ENCODE data around the gene MYRIP.
"Not testable (repeated sequence)": the region's sequence is repeated elsewhere in the genome, so short reads cannot be mapped to it uniquely, and the experiment has no call there.

Gene MYRIP

GRCh38 chr3:40021338-40021737 is 211.9 kb downstream of the MYRIP start:
- DNase-seq (ENCODE audit: insufficient read length, low spot score): no peak
- no peak for FAIRE-seq

- FAIRE-seq (no peak), DNase-seq (ENCODE audit: insufficient read length, low spot score) (no peak)
Observed at GRCh38 chr3:40022297-40022827, 213.0 kb downstream of the MYRIP start.

- FAIRE-seq (no peak), DNase-seq (ENCODE audit: insufficient read length, low spot score) (no peak)
Observed at GRCh38 chr3:40024526-40024925, 215.1 kb downstream of the MYRIP start.

- FAIRE-seq; DNase-seq (ENCODE audit: insufficient read length, low spot score): not testable (repeated sequence)
Observed at GRCh38 chr3:40025892-40026291, 216.5 kb downstream of the MYRIP start.

GRCh38 chr3:40035177-40035576 is 225.8 kb downstream of the MYRIP start:
- FAIRE-seq: no peak

GRCh38 chr3:40037582-40037981 is 228.2 kb downstream of the MYRIP start:
- DNase-seq (ENCODE audit: insufficient read length, low spot score) (no peak), FAIRE-seq (no peak)

More at GRCh38 chr3:40035177-40035576, 225.8 kb downstream of the MYRIP start:
- DNase-seq (ENCODE audit: insufficient read length, low spot score): no peak

GRCh38 chr3:40042752-40043443 is 233.5 kb downstream of the MYRIP start:
- FAIRE-seq: no peak
- DNase-seq (ENCODE audit: insufficient read length, low spot score): no peak

GRCh38 chr3:40043444-40043755 is 234.0 kb downstream of the MYRIP start:
- DNase-seq (ENCODE audit: insufficient read length, low spot score) (no peak), FAIRE-seq (no peak)

- DNase-seq (ENCODE audit: insufficient read length, low spot score): no peak
- no peak for FAIRE-seq
Observed at GRCh38 chr3:40044487-40044886, 235.1 kb downstream of the MYRIP start.

GRCh38 chr3:40045051-40045450 is 235.6 kb downstream of the MYRIP start:
- FAIRE-seq (no peak), DNase-seq (ENCODE audit: insufficient read length, low spot score) (no peak)

GRCh38 chr3:40046149-40046548 is 236.7 kb downstream of the MYRIP start:
- FAIRE-seq (no peak), DNase-seq (ENCODE audit: insufficient read length, low spot score) (no peak)

- no peak for DNase-seq (ENCODE audit: insufficient read length, low spot score)
- no peak for FAIRE-seq
Observed at GRCh38 chr3:40047406-40047805, 238.0 kb downstream of the MYRIP start.

- FAIRE-seq: no peak
- DNase-seq (ENCODE audit: insufficient read length, low spot score): no peak
Observed at GRCh38 chr3:40053663-40054062, 244.3 kb downstream of the MYRIP start.

- FAIRE-seq (no peak), DNase-seq (ENCODE audit: insufficient read length, low spot score) (no peak)
Observed at GRCh38 chr3:40054568-40055222, 245.3 kb downstream of the MYRIP start.

- DNase-seq (ENCODE audit: insufficient read length, low spot score) (no peak), FAIRE-seq (no peak)
Observed at GRCh38 chr3:40055361-40055760, 246.0 kb downstream of the MYRIP start.

GRCh38 chr3:40055956-40056355 is 246.5 kb downstream of the MYRIP start:
- no peak for FAIRE-seq

GRCh38 chr3:40057077-40057476 is 247.7 kb downstream of the MYRIP start:
- no peak for DNase-seq (ENCODE audit: insufficient read length, low spot score)
- FAIRE-seq: no peak

More at GRCh38 chr3:40055956-40056355, 246.5 kb downstream of the MYRIP start:
- no peak for DNase-seq (ENCODE audit: insufficient read length, low spot score)

- DNase-seq (ENCODE audit: insufficient read length, low spot score) (no peak), FAIRE-seq (no peak)
Observed at GRCh38 chr3:40057786-40058185, 248.4 kb downstream of the MYRIP start.

GRCh38 chr3:40068636-40069035 is 259.2 kb downstream of the MYRIP start:
- FAIRE-seq: no peak
- no peak for DNase-seq (ENCODE audit: insufficient read length, low spot score)

- DNase-seq (ENCODE audit: insufficient read length, low spot score) (no peak), FAIRE-seq (no peak)
Observed at GRCh38 chr3:40070816-40071215, 261.4 kb downstream of the MYRIP start.

- FAIRE-seq (no peak), DNase-seq (ENCODE audit: insufficient read length, low spot score) (no peak)
Observed at GRCh38 chr3:40071683-40072238, 262.4 kb downstream of the MYRIP start.
